Stimulated activated CD8-positive, alpha-beta memory T cell treated with anti-CD3 and anti-CD28 coated beads, Interleukin-12 subunit alpha, Interleukin-12 subunit beta, amount 100 ng/mL, for 24 hours (primary cell): ENCODE measurements around the gene VILL.
"Not testable (repeated sequence)": the region's sequence is repeated elsewhere in the genome, so short reads cannot be mapped to it uniquely, and the experiment has no call there.

ENCODE experiments used
- DNase-seq: peaks from one replicate; pipeline ENCODE4 v3.0.0-alpha.2; 2020; ENCODE audit errors: extremely low read depth

Gene VILL

DNA sequence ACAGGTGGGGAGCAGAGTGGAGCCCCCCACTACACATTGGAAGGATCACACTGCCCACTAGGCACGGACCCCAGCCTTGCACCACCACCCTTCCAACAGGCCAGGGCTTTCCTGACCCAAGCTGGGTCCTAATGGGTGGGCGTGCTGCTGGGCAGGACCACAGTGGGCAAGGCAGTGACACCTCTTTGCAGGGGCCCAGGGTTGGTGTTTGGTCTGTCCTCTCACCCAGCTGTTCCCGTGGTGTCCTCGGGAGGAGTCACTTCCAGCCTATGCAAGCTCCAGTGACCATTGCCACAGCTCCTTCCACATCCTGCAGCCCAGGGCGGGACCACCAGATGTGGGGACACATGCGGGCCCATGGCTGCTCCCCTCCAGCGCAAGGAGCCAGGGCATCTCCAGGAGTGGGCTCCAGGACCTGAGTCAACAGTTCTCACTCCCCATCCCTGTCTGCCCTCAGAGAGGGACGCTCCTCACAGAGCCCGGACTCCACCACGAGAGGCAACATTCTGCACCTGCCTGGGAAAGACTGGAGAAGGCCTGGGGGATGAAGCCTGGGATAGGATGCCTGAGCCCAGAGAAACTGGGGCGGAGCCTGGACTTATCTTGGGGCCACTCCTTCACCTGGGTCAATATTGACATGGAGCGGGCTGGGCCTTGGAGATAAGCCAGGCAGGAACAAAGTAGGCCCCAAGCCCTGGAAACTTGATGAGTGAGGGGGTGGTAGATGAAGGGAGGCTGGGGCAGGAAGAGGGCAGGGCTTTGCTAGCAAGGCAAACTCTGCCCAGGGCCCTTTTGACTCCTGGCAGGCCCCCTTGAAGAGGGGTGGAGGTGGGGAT is 3.9 kb upstream of the VILL start:
- DNase-seq = no peak

GRCh38 chr3:37987315-37987697 is 3.3 kb upstream of the VILL start:
- no peak for DNase-seq

- no peak for DNase-seq
These were observed 2.8 kb upstream of the VILL start for GRCh38 chr3:37987751-37988179.

DNA sequence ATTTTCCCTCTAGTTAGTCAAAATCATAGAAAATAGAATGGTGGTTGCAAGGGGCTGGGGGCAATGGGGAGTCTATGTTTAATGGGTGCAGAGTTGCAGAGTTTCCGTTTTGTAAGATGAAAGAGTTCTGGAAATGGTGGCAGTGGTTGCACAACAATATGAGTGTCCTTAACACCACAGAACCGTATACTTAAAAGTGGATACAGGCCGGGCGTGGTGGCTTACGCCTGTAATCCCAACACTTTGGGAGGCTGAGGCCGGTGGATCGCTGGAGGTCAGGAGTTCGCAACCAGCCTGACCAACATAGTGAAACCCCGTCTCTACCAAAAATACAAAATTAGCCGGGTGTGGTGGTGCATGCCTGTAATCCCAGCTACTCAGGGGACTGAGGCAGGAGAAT is 2.2 kb upstream of the VILL start:
- DNase-seq = not testable (repeated sequence)

DNA sequence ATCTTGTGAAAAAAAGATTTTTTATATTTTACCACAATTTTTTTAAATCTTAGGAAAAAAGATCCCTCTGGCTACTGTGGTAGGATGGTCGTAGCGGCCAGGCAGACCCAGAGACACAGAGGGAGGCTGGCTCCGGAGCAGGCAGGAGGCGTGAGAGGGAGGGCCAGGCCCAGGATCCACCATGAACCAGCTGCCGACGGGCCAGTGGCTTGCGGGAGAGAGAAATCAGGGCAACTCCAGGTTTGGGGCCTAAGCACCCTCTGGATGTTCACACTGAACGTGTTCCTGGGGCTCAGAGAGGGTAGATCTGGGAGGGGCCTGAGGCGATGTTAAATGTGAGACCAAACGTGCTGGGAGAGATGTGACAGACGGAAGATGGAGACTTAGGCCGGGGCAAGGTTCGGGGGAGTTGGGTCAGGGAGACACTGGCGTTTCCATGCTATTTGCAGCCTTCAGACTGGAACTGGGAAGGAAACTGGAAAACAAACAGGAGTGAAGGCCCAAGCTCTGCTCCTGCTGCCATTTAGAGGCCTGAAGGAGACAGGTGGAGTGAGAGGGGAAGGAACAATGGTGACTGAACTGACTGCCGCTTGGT is 1.6 kb upstream of the VILL start:
- no peak for DNase-seq

DNA sequence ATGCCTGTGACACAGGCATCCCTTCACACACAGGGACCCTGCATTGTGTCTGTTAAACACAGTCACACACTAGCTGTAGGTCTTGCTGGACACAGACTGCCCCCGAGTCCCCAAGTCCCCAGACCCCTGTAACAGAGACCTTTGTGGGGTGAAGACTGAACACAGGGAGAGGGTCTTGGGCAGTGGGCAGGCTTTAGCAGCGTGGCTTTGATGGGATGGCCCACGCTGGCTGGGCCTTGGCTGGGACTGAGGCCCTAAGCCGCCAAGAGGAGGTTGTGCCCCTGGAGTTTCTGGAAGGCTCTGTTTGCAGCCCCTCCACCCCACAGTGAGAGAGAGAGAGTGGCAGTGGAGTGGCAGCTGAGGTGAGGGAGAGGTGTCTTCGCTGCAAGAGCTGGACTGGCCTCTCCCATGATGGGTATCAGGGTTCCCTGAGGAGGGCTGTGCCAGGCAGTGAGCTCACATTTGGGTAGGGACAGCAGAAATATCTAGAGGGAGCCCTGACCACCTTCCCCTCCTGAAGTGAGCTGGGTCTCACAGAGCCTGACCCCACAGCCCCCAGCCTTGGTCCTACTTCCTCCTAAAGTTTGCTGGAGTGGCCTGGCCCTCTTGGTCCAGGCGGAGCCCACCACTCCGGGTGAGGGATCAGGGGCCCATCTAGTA is 635 bp upstream of the VILL start:
- no peak for DNase-seq

DNA sequence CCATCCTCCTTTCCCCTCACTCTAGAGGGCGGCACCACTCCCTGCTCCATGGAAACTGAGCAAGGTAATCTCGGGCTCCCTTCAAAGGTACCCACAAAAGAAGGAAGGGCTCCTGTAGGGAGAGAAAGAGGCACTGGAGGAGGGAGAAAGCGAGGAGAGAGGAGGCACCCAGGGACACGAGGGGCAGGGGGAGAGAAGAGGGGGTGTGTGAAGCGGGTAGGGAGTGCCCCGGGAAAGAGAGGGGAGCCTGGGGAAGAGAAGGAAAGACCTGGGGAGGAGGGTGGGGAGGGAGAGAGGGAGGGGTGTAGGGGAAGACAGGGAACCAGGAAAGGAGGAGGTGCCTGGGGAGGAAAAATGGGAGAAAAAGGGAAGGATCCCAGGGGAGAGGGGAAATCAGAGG is 523 bp downstream of the VILL start:
- DNase-seq = no peak

DNA sequence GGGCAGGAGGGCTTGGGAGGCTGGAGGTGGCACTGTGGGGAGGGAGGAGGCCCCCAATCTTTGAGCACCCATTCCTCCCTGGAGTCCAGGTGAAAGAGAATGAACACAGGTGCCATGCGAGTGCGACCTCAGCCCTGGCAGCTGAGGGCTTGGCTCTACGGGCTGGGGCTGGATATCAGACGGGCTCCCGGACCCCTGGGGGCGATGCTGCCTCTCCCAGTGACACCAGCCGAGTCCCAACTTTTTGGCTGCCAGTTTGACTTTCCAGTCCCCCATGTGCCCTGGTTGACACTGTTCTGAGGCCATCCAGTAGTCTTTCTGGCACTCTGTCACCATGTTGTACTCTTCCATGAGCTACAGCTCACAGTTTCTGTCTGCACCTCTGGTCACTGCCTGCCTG is 1.2 kb downstream of the VILL start:
- DNase-seq = no peak

DNA sequence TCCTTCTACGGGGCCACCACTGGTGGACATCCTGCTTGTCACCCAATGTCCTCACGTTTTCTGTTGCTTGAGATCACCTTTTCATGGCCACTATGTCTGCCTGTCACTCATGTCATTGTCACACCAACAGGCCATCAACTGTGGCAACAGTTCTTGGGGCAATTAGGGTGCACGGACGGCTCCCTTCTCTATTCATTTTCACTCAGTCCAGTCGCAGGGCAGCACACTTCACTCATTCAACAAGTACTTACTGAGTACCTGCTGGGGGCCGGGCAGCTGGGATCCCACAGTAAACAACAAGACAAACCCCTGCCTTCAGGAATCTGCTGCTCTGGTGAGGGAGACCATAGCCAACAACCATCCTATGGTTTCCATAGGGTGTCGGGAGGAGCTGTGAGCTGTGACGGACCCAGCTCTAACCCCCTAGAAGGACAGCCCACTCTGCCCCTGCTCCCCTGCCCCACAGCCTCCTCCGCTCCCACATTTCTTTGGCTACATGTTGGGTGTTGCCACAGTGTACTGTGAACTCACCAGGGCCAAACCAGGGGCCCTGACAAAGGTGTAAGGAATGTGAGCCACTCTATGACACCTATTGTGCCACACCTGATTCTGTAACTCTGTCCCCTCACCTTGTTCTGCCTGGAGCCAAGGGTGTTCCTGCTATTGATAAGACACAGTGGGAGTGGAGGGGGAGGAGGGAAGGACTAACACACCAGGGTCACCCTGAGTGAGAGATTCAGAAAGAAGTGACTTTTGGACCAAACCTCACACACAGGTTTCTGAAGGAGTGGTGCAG is 1.9 kb downstream of the VILL start:
- DNase-seq = no peak

DNA sequence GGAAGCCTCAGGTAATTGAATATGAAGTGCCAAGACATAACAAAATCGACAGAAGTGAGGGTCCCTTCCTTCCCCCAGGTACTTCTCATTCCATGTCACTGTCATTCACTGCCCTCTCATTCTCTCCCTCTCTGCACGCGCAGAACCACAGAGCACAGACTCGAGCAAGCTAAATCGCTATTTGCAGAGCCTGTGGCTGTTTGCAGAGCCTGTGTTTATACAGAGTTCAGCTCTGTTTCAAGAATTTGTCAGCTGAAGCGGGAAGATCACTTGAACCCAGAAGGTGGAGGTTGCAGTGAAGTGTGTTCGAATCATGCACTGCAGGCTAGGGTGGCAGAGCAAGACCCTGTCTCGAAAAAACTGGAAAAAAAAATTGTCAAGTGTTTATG is 2.5 kb downstream of the VILL start:
- DNase-seq = no peak

DNA sequence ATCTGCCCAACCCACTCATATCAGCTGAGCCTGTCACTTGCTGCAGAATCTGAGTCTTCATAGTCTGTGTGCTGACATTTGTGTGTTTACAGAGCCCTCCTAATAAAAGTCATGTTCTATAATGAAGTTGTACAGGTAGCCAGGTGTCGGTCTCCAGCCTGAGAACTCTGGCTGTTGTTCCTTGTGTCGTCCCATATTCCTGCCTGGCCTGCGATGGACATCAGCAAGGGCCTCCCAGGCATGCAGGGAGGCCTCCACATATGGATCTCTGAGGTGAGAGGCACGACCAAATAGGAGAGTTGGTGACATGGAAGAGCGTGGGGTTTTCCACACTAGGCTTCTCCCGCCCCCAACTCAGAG is 2.9 kb downstream of the VILL start:
- DNase-seq = no peak

DNA sequence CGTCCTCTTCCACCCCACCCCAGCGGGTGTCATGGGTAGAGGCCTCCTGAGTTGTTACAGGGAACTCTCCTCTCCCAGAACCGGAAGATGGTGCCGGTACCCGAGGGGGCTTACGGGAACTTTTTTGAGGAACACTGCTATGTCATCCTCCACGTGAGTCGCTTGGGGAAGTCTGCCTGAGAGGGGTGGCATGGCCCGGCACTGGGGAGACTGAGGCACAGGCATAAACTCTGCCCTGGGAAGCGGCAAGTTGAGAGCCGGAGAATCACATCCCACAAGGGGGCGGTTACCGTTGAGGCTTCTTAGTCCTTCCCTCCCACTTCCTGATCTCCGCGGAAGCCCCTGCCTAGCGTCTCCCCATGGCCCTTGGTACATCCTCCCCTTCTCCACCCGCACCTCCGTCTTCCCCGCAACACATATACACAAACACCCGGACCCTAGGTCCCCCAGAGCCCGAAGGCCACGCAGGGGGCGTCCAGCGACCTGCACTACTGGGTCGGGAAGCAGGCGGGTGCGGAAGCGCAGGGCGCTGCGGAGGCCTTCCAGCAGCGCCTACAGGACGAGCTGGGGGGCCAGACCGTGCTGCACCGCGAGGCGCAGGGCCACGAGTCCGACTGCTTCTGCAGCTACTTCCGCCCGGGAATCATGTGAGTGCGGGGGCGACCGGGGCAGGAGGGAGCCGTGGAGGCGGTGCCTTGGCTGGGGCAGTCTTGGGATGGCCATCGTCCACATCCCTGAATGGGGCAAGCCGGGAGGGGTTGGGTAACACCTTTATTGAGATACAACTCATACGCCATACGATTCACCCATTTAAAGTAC is 3.4 kb downstream of the VILL start:
- DNase-seq = peak; percentile 45

- DNase-seq = no peak
These were observed 4.0 kb downstream of the VILL start for GRCh38 chr3:37994639-37994972.

DNA sequence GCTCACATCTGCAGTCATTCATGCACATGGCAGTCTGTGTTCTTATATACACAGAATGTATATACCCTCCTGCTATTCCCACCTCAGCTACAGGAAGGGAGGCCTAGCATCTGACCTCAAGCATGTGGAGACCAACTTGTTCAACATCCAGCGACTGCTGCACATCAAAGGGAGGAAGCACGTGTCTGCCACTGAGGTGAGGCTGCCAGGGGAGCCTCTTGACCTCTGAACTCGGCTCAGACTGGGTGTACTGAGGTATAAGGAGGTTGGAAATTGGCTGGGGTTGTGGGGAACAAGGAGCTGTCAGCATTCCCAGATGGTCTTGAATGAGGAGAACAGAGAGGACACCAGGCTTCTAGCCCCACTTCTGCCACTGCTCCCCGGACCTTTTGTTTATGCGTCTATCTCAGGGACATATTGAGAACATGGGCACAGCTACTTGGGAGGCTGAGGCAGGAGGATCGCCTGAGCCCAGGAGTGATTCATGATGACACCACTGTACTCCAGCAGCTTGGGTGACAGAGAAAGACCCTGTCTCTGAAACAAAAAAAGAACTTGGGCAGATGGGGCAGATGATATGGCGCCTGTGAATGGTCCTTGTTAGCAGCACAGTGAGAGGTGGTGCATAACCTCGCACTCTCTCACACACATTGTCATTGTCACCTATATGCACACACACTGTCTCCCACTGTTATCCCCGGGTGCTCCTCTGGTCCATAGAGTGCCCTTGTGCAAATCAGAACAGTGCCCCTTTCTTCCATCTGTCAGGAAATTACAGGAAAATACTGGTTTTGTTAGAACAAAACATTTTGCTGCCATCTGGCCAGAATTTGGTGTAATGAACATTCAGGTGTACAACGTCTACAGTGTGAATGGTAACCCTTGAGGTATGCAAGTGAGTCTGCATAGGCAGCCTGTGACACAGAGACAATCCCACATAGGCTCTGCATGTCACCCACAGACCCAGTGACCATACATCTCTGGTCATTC is 5.4 kb downstream of the VILL start:
- DNase-seq = no peak

DNA sequence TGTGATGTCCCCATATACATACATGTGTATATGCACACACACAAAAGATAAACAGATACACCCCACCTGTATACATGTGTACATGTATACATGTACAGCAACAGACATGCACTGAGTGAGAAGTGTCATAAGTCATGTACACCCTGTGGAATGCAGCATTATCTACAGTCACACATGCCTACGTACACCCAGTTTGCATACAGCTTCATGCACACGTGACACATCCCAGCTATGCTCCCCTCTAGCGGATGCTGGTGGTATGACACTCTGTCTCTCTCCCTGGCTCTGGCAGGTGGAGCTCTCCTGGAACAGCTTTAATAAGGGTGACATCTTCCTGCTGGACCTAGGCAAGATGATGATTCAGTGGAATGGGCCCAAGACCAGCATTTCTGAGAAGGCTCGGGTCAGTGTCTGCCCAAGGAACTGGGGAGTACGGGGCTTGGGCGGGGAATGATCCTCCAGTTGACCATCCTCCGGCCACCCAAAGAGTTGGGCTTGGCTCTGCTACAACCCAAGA is 6.3 kb downstream of the VILL start:
- DNase-seq = peak; percentile 49

DNA sequence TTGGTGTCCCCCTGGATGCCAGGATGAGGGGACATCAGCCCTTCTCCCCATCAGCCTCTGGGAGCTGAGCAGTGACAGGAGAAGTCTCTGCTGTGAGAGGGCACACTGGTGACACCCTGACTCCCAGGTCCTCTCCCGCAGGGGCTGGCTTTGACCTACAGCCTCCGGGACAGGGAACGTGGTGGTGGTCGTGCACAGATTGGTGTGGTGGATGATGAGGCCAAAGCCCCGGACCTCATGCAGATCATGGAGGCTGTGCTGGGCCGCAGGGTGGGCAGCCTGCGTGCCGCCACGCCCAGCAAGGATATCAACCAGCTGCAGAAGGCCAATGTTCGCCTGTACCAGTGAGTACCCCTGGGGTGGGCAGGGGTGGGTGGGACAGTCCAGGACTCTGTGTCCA is 6.8 kb downstream of the VILL start:
- DNase-seq = no peak

DNA sequence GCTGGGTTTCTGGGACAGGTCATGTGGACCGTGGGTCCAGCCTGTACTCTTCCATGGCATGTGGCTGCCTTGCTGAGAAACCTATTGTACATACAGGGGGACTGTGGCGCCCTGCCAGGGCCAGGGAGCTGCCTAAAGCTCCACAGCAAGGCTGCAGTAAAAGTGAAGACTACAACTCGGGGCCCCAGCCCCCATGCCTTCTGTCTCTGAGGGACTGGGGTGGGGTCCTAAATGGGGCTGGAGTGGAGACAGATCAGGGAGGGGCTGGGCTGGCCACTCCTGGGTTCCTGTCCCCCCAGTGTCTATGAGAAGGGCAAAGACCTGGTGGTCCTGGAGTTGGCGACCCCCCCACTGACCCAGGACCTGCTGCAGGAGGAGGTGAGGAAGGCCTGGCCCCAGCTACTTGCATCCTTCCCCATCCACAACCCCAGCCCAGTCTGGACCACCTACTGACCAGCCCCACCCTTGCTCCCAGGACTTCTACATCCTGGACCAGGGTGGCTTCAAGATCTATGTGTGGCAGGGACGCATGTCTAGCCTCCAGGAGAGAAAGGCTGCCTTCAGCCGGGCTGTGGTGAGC is 7.3 kb downstream of the VILL start:
- no peak for DNase-seq

DNA sequence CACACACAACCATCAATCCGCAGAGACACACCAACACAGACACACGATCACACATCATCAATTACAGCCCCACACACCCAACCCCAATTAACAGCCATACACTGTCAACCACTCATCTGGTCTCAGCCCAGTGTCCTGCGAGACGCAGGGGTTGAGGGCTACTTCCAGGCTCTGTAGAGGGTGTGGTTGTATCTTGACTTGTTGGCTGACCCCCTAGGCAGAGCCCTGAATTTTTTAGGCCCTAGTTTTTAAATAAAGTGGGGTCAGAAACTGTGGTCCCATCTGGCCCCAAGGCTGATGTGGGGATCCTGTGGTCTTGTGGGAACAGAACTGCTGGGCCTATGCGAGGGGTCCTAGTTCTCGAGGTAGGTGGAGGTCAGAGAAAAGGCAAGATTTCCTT is 9.2 kb downstream of the VILL start:
- DNase-seq = no peak

- DNase-seq = no peak
These were observed 9.8 kb downstream of the VILL start for GRCh38 chr3:38000242-38000916.
